Stimulated activated CD4-positive, alpha-beta T cell treated with anti-CD3 and anti-CD28 coated beads, TNF-alpha, amount 100 ng/mL, for 1 hour (primary cell): ENCODE results near the gene RAD9A.
"Not testable (repeated sequence)": the region's sequence is repeated elsewhere in the genome, so short reads cannot be mapped to it uniquely, and the experiment has no call there.

Source experiments
- DNase-seq, 3 donors: peaks; one replicate each; pipeline ENCODE4 v3.0.0-alpha.2; 2020; ENCODE audit warnings: low read depth in 3 of 3, low spot score in 1 of 3

Gene RAD9A

GRCh38 chr11:67395555-67396258 lies 3.9 kb downstream of the RAD9A start:
- DNase-seq = no peak

GRCh38 chr11:67396259-67396581 lies 4.4 kb downstream of the RAD9A start:
- DNase-seq = no peak

GRCh38 chr11:67396587-67397389 lies 5.0 kb downstream of the RAD9A start:
- DNase-seq = no peak

- DNase-seq = no peak
These were observed 5.8 kb downstream of the RAD9A start for GRCh38 chr11:67397536-67397935.

GRCh38 chr11:67397986-67398660 lies 6.3 kb downstream of the RAD9A start:
- no peak for DNase-seq

GRCh38 chr11:67398661-67399563 lies 7.1 kb downstream of the RAD9A start:
- no peak for DNase-seq

GRCh38 chr11:67400251-67400941 lies 8.6 kb downstream of the RAD9A start:
- no peak for DNase-seq

GRCh38 chr11:67400942-67401494 lies 9.2 kb downstream of the RAD9A start:
- DNase-seq = no peak

GRCh38 chr11:67401495-67402191 lies 9.9 kb downstream of the RAD9A start, which contains the start of gene PPP1CA:
TSS of gene PPP1CA (minus strand) at chr11:67401858. CDS start at chr11:67401782, 76 bp downstream.
- peak; percentile 80 to 95 (median 91) for DNase-seq

- DNase-seq = not testable (repeated sequence)
These were observed 10.5 kb downstream of the RAD9A start for GRCh38 chr11:67402192-67402839.

- not testable (repeated sequence) for DNase-seq
These were observed 11.3 kb downstream of the RAD9A start for GRCh38 chr11:67403085-67403484.

- DNase-seq = no peak
These were observed 12.9 kb downstream of the RAD9A start for GRCh38 chr11:67404515-67405195.

- DNase-seq = no peak
These were observed 13.4 kb downstream of the RAD9A start for GRCh38 chr11:67405196-67405567.

GRCh38 chr11:67405688-67406339 lies 14.0 kb downstream of the RAD9A start:
- DNase-seq = no peak

GRCh38 chr11:67406420-67406968 lies 14.7 kb downstream of the RAD9A start:
- no peak for DNase-seq

GRCh38 chr11:67406969-67407687 lies 15.3 kb downstream of the RAD9A start:
- DNase-seq = no peak

- DNase-seq = no peak
These were observed 15.9 kb downstream of the RAD9A start for GRCh38 chr11:67407688-67408163.
